OCI-LY7 (cell line): ENCODE data around the gene TXNDC2.

Source experiments
- CTCF ChIP-seq: fragments of 200-600 bp; sonication (generic); conservative IDR thresholded peaks from 2 replicates; pipeline ENCODE4 v1.5.1; 2014; ENCODE audit warnings: mild to moderate bottlenecking, antibody characterized with exemption, low read length, moderate library complexity, mixed read lengths
- EZH2phosphoT487 ChIP-seq: fragments of 200-600 bp; sonication (generic); IDR thresholded peaks from 2 replicates; pipeline ENCODE4 v1.6.1; 2018; ENCODE audit warnings: low read depth, borderline replicate concordance, mild to moderate bottlenecking, mixed run types, antibody characterized with exemption, low read length, moderate library complexity, mixed read lengths

GRCh38 chr18:9914334-9914583 is 28.5 kb downstream of the TXNDC2 start:
- TF ChIP-seq CTCF (no peak), EZH2phosphoT487 (no peak)
